Kidney (tissue), 22 donors: ENCODE results near the gene ACOX2. TPM values are rescaled to one million over a fixed set of nuclear protein-coding genes. Genes with fewer than 3 reads are reported as not detected.

Experiments used
- DNase-seq, 5 donors: peaks; one replicate each; pipeline ENCODE4 v3.0.0-alpha.2; 2013 to 2020
- FAIRE-seq: peaks from 2 replicates; lab custom pipeline; 2012; peaks lifted over from hg19 to GRCh38; lab: Jason Lieb, UNC
- H3K27ac ChIP-seq, 2 donors: one replicate each; pipeline ENCODE4 v1.7.0; 2013; ENCODE audit warnings: low read depth in 2 of 2, low read length in 2 of 2, inconsistent platforms in 1 of 2
- H3K27me3 ChIP-seq: one replicate; pipeline ENCODE4 v1.7.1; 2013; ENCODE audit warnings: low read length, inconsistent platforms; ENCODE audit not compliant: control insufficient read depth, insufficient read depth
- H3K36me3 ChIP-seq, 3 donors: one replicate each; pipeline versions ENCODE4 v1.7.0 to v1.7.1; 2013; ENCODE audit warnings: low read length in 3 of 3, control low read depth in 1 of 3, inconsistent platforms in 1 of 3; ENCODE audit not compliant: insufficient read depth in 3 of 3, control insufficient read depth in 2 of 3
- H3K4me1 ChIP-seq, 3 donors: one replicate each; pipeline versions ENCODE4 v1.7.0 to v1.7.1; 2013; ENCODE audit warnings: low read length in 3 of 3, inconsistent platforms in 1 of 3, low read depth in 1 of 3; ENCODE audit not compliant: control insufficient read depth in 2 of 3, insufficient read depth in 2 of 3
- H3K4me3 ChIP-seq, 3 donors: one replicate each; pipeline versions ENCODE4 v1.7.0 to v1.8.1; 2013; ENCODE audit warnings: low read length in 3 of 3, control low read depth in 1 of 3, inconsistent platforms in 1 of 3
- H3K9ac ChIP-seq, 3 donors: one replicate each; pipeline versions ENCODE4 v1.7.0 to v1.7.1; 2013; ENCODE audit warnings: low read length in 3 of 3, control low read depth in 1 of 3, inconsistent platforms in 1 of 3
- H3K9me3 ChIP-seq, 3 donors: one replicate each; pipeline versions ENCODE4 v1.7.0 to v1.7.1; 2013; ENCODE audit warnings: low read length in 3 of 3, control low read depth in 1 of 3, inconsistent platforms in 1 of 3; ENCODE audit not compliant: control insufficient read depth in 2 of 3, insufficient read depth in 1 of 3
- CTCF ChIP-seq: IDR thresholded peaks from 3 replicates; pipeline ENCODE4 v1.5.1; 2012; ENCODE audit warnings: mild to moderate bottlenecking, moderate library complexity, borderline replicate concordance; ENCODE audit not compliant: insufficient read depth; ENCODE audit errors: extremely low read depth
- intact Hi-C: fragments of 100-400 bp; cut with DNase I; formaldehyde crosslinking; loops from one replicate; pipeline ENCODE4 v1.11.1; 2022
- long read RNA-seq, 10 donors: library from polyadenylated mRNA in 1 of 10; unstranded in 1 of 10; transcript quantifications; one replicate each; pipeline ENCODE4 v2.0.0 and lab custom pipeline, GENCODE V29; 2021 to 2026
- polyA plus RNA-seq: library from polyadenylated mRNA; stranded (reverse); fragments of 350-450 nt; fragmentation: Illumina TruSeq; extraction: RNeasy Lipid Tissue Mini Kit (QIAGEN cat#74804); gene quantifications from one replicate; pipeline ENCODE4 v1.2.3, GENCODE V29; 2014; ENCODE audit warnings: low read depth, low replicate concordance; ENCODE audit not compliant: insufficient read depth
- total RNA-seq: library from RNA; stranded (reverse); fragmentation: NEBNext Ultra II Directional; extraction: Animal tissue kit (Norgen Biotek cat#: 25700); gene quantifications from one replicate; pipeline ENCODE4 v1.2.1, GENCODE V29; 2021
- donor health status: control.
- donor health status: control.
- donor health status: control.
- donor health status: control.
- donor health status: control.
- donor health status: DM: yes; HTN: yes; CAD: no.
- donor health status: Normal renal cell carcinoma (clear cell type).

ACOX2 gene
- total RNA-seq (18.6 TPM), polyA plus RNA-seq (85.5 TPM)
- long read RNA-seq, donor 1, partial matches to known transcripts = 0 of 2 reads
- long read RNA-seq, donor 1, other reads (novel, unspliced or antisense) = 0 of 2 reads
- long read RNA-seq, donor 2, partial matches to known transcripts = 0 of 4 reads
- long read RNA-seq, donor 2, other reads (novel, unspliced or antisense) = 0 of 4 reads
- long read RNA-seq, donor 3, transcript ACOX2-201 (15 exons, 2,426 nt) = major isoform, 6 of 9 reads
- long read RNA-seq, donor 3, partial matches to known transcripts = 0 of 9 reads
- long read RNA-seq, donor 3, other reads (novel, unspliced or antisense) = 0 of 9 reads
- long read RNA-seq, donor 4, partial matches to known transcripts = 0 of 5 reads
- long read RNA-seq, donor 4, other reads (novel, unspliced or antisense) = 0 of 5 reads
- long read RNA-seq, donor 5 = 0 reads
- long read RNA-seq, donor 6, partial matches to known transcripts = 0 of 1 reads
- long read RNA-seq, donor 6, other reads (novel, unspliced or antisense) = 0 of 1 reads
- long read RNA-seq, donor 7, transcript ACOX2-207 (6 exons, 1,072 nt) = major isoform, 12 of 19 reads
- long read RNA-seq, donor 7, partial matches to known transcripts = 2 of 19 reads
- long read RNA-seq, donor 7, other reads (novel, unspliced or antisense) = 4 of 19 reads
- long read RNA-seq, donor 8, partial matches to known transcripts = 0 of 2 reads
- long read RNA-seq, donor 8, other reads (novel, unspliced or antisense) = 0 of 2 reads
- long read RNA-seq, donor 9, partial matches to known transcripts = 0 of 1 reads
- long read RNA-seq, donor 9, other reads (novel, unspliced or antisense) = 0 of 1 reads
- long read RNA-seq, donor 10, partial matches to known transcripts = 0 of 1 reads
- long read RNA-seq, donor 10, other reads (novel, unspliced or antisense) = 0 of 1 reads

- Histone ChIP-seq H3K9ac (peak within 1 kb of the TSS in 2 of 3 donors; percentile 45 to 88), H3K27me3 (no peaks in the 10 kb centered on the region), H3K9me3 (no peaks in the 10 kb centered on the region), H3K4me1 (peaks cover 0 to 36% (median 23%) of the 10 kb centered on the region in 3 donors), H3K36me3 (peaks cover 0 to 12% (median 6%) of the 10 kb centered on the region in 3 donors), H3K4me3 (peak within 1 kb of the TSS in 2 of 3 donors; percentile 31 to 69), H3K27ac (peak within 1 kb of the TSS; percentile 29 to 77)
- intact Hi-C loops = no loop called here
- no peak for FAIRE-seq
- DNase-seq = peak in 3 of 5 donors; percentile 60 to 85 (median 80)
- TF ChIP-seq CTCF = no peak
Observed at GRCh38 chr3:58536501-58537411, at the start of gene ACOX2. Gene ACOX2 (minus strand): TSS chr3:58537190. CDS start chr3:58535106, 2,084 bp downstream.

- TF ChIP-seq CTCF = no peak
- peak overlapping the region; percentile 84 to 88 for H3K27ac ChIP-seq
- peak overlapping the region in 2 of 3 donors; percentile 64 to 87 for H3K4me3 ChIP-seq
- H3K9ac ChIP-seq = peak overlapping the region in 1 of 3 donors; percentile 90
- no peak for FAIRE-seq
- peak; percentile 85 to 93 (median 87) for DNase-seq
- intact Hi-C loops = no loop called here
- H3K4me1 ChIP-seq = peaks cover 0 to 19% (median 17%) of the 10 kb centered on the region in 3 donors
- H3K36me3 ChIP-seq = no peaks in the 10 kb centered on the region
- H3K27me3 ChIP-seq = peaks cover 2% of the 10 kb centered on the region
- no peaks in the 10 kb centered on the region for H3K9me3 ChIP-seq
Observed at GRCh38 chr3:58585994-58586393, 49.0 kb upstream of the ACOX2 start.
